CD4-positive, alpha-beta T cell treated with Interleukin-15 for 1 hour (primary cell): ENCODE measurements around the gene SENP1.

ENCODE experiments used
- DNase-seq: peaks from one replicate; pipeline ENCODE4 v3.0.0-alpha.2; 2020

The SENP1 gene

DNA sequence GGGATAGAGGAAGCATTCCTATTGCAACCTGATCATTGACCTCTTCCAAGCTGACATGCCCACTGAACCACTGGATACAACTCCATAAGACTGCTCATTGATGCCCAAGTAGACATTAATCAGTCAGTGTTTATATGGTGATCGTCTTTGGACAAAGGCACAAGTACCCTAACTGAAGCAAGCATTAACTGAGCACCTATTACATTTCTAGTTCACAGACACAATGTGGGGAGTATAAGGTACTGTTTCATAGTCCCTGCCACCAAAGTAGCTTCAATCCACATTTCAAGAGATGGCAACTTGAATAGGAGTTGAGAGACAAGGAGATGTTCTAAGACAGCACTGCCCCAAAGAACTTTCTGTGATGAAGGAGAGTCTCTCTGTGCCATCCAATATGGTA is 90.8 kb downstream of the SENP1 start:
- no peak for DNase-seq

DNA sequence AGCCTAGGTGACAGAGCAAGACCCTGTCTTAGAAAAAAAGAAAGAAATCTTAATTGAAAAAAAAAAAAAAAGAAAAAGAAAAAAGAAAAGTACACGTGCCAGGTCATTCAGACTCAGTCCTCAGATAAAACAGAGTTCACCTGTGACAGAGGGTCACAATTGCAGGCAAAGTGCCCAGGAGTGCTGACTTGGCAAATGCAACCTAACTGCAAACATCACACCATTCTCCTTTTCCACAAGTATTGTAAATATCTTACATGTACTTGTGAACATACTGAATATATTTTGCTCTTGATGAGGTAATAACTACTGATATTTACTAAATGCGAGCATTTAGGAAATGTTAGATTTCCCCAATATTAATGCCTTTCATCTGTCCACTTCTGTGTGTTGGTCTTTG is 92.6 kb downstream of the SENP1 start:
- DNase-seq, result no peak

DNA sequence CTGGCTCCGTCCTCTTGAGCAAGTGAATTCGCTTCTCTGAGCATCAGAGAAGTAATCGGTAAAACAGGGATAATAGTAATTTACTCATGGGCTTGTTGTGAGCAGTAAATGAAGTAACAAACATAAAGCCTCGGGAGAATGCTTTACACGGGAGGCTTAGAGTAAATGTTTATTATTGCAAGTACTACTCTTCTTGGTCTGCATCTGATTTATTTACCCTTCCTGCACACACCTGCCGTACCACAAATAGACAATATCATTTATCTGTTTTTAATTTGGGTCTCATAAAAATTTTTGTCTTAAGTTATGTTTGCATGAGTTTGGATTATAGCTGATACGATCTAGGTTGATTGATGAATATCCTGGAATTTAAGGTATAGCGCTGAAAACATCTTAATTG is 93.8 kb downstream of the SENP1 start:
- no peak for DNase-seq

DNA sequence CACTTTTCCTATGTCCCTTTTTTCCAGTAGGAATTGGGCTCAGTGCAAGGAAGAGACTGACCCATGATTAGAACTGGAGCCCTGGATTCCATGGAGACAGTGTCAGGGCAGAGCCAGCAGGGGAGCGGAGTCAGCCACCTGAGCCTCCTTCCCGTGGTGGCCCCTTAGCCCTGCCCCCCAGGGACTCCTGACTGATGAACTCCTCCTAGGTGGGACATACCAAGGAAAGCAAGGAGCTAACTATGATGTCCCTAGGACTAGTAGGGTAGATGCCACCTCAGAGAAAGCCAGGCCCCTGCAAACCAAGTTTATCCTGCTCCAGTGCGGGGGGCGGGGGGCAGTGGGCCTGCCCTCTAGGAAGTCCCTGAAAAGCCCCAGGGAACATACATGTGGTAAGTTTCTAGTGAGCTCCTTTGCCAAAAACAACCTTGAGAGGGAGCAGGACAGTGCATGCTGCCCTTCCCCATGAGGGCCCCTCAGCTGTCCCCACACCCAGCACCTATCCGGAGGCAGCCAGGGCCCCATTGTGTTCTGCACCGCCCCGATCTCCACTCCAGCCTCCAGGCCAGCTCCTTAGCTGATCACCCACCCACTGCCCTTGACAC is 95.4 kb downstream of the SENP1 start:
- no peak for DNase-seq

DNA sequence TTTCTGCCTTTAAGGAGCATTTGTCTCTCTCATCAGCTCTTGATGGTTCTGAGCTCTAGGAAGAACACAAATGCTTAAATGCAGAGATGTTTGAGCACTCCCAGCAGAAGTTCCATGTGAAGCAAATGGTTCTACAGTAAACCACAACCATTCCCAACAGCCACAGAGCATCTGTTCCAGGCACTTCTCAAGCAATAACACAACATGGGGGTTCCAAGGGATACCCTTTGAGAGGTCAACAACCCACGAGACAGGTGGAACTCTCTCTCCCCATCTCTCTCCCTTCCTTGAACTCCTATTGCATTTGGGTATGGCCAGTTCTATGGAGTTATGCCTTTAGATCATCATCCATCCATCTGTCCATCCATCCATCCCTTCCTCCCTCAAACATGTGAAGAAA is 96.4 kb downstream of the SENP1 start:
- no peak for DNase-seq

DNA sequence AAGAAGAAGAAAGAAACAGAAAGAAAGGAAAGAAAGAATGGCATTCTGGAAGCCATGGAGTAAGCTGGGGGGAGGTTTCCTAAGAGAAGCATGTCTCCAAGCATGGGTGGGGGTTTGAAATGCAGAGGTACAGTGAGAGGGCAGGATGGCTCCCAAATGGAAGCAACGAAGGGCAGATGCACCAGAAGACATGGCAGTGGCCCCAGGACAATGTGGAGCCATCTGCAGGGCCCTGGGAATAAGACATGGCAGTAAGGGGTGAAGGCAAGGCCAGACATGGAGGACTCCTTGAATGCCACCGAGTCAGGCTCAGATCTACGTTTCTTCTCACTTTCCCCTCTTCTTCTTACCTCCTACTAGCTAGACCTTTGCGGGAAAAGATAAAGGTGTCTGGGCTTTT is 96.9 kb downstream of the SENP1 start:
- DNase-seq, result no peak

DNA sequence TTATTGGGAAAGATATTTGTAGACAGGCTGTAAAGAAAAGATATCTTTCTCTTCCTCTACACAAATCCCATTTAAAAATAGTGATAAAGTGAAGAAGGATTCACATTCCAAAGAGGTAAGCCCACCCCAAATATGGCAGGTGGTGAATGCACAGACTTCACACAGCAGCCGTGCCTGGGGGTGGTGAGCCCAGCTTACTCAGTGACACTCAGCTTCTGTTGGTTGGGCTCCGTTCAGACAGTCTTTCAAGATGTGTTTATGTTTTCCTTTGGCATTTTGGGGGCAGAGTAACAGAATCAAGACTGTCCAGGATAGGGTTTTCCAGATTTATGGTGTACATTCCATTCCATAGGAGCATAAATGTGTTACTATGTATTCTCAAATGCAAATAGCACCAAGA is 97.5 kb downstream of the SENP1 start:
- no peak for DNase-seq

DNA sequence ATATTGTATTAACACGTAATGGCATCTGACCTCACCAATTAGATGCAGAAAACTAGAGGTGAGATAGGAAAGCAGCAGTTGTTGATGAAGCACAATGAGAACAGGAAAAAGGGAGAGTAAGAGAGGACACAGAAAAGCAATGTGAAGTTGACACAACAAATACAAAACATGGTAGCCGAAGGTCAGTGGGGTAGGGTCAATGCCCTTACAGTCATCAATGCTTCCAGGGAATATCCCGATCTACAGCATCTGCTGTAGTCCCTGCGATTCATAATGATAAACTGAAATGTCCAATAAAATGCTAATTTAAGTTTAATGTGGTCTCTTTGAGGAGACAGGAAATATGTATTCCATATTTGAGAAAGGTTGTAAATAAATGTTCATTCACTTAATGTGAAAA is 98.7 kb downstream of the SENP1 start:
- DNase-seq, result no peak

DNA sequence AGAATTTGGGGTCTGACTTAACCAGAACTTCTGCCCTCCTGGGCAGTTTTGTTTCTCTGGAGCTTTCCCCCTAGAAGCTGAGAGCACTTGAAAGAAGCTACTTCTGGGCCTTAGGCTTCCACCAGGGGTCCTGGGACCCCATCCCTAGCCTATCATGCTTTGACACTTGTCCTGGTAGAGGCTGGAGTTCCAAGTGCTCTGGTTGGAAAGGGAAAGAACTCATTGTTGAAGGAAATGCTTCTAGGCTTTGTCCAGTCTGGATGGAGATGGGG is 100.2 kb downstream of the SENP1 start:
- DNase-seq, result no peak

DNA sequence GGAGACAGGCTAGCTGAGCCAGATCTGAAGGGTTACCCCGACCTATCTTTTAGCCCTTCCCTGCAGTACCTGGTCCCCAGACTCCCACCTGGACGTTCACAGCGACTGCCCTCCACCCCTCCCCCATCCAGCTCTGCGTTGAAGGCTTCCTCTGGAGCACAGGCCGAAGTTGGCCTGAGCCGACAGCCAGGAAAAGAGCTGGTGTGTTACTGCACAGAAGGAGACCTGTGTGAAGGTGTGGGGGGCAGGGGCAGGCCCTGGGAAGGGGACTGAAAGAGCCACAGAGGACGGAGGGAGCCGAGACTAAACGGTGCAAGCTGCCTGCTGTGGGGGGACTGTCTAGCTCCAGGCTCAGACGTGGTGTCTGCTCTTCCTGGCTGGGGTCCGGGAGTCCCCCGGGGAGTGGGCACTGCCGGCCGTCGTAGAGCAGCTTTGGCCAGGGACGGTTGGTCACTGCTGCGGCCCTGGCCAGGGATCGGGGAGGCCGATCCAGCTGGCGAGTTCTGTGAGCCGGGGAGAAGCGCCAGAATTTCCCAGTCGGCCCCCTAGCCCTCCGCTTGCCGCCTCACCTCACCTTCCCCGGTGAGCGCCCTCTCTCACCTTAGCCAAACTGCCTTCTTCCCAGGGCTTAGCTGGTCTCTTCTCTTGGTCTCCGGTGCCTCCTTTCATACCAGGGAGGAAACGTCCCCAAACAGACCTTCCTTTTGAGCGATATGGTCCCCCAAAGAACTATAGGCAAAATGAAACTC is 100.7 kb downstream of the SENP1 start:
- no peak for DNase-seq

DNA sequence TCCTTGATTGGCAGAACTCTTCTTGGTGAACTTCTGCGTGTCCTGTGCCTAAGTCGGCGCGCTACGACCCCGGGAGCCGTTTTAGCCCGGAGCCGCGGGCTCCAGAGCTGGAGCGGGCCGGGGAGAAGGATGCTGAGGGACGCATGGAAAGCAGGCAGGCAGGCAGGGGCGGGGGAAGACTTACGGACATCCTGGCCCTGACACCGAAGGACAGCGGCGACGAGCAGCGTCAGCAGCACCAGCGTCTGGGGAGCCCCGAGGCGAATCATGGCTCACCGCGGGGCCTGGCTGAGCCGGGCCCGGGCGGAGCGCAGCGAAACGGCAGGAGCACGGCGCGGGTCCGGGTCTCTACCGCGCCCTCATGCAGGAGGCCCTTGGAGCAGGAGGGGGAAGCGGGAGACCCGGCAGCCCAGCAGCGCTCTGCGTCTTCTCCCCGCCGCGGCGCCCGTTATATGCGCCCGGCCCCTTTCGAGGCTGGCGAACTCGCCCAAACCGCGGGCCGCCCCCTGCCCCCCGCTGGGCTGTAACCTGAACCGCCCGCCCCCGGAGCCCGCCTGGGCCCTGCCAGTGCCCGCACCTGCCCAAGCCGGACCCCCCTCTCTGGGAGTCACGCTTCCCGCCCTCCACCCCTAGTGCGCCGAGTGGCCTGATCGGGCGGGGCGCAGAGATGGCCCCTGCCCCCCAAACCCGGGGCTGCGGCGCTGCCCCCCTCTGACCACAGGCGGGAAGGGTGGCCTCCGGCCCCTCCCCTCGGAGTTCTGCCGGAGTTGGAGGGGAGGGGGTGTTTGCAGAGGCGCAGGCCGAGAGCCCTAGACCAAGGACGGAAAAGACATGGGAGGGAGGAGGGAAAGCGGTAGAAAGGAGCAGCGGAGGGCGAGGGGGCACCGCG is 101.6 kb downstream of the SENP1 start, which contains the start of gene COL2A1:
Gene COL2A1 (minus strand): TSS at position 424 of the 889 bp plus-strand sequence. CDS start 155 bp downstream, at position 269.
- DNase-seq, result no peak

DNA sequence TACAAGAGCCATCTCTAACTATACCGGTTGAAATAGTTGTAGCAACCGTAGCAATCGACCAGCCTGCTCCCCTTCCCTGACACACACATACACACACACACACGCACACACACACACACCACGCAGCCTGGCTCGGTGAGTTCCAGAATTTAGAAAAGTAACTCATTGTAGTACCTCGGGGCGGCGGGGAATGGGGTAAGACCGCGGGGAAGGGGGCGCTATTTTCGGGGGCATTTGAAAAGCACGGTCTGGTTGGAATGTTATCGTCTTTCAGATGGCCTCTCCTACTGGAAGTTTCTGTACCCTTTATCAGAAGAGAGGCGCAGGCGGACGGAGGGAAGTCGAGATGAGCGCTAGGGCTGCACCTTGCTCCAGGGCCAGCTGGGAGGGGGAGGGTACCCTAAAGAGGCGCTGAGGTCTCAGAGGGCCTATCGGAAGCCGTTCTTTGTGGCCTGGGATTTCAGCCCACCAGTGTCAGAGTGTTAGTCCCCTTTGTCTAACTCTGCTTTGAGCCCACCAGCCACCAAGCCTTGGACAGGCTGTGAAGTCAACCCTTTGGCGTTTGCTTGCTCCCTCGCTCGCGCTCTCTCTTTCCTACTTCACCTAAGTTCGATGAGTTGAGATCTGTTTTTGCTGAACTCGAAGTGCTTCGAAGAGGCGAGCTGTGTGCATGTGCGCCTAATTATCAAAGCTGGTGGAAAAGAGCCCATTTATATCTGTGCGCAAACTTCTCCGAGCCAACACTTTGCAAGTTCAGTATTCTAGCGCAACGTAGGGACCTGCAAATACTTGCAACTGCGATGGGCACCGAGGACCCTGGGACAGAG is 102.4 kb downstream of the SENP1 start:
- no peak for DNase-seq

DNA sequence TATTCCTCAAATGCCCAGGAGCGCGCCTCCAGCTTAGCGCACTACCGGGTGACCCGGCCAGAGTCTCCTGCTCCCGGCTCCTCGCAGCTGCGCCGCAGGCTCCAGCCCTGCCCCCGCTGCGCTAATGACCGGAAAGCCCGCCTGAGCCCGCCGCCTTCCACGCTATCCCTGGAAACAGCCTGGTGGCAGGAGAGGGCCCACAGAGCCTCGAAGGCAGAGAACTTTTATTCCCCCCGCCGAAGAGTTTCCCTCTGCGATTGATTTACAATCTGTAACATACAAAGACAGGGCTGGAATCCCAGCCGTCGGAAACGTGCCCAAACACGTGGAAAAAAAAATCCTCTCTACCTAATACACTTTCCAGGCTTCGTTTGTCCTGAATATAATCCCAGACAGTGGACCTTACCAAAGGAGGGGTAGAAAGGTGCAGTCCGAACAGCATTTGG is 103.1 kb downstream of the SENP1 start:
- DNase-seq, result no peak

DNA sequence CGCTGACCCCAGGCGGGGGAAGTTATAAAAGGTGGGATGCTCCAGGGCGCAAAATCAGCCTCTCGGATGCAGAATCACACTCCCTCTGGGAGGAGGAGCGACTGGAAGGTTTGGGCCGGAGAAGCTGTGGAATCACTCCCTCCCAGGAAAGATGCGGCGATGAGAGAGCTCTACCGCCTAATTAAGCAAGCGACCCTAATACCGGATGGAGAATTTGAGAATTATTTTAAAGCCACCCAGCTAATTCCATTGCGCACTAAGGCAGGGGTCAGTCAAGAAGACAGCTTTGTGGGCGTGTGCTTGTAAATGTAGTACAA is 103.5 kb downstream of the SENP1 start:
- DNase-seq, result no peak

DNA sequence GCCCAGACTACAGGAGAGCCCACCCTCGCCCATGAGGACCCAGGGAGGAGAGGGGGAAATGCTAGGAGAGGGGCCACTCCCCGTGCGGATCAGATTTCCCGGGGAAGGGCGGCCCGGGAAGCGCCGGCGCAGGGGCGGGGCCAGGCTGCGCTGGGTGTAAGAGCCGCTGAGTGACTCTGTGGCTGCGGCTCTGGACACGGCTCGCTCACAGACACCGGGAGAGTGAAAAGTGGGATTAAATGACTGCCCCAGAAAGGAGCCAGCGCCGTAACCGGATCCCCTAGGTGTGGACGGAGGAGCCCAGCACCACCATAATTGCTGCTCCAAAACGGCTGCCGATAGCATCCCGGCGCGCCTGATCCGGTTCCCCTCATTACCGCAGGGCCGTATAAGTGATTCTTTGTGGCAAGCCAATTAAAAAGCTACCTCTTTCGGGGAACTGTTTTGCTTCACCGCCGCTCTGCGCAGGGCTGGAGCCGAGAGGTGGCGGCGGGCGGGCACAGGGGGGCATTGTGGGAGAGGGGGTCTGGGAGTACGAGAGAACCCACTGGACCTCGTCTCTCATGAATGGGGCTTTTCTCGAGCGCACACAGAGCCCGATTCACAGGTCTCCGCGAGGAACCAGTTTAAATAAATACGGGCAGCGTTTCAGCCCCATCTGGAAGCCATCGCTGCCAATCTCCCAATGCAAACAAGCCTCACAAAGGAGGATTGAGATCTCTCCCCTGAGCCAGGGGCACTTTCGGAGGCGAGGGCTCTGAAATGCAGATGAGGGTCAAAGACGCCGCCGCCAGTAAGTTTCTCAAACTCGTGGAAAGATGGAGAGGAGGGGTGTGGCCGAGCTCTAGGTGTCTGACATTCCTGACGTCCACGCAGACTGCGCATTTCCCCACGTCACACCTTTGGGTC is 104.1 kb downstream of the SENP1 start:
- DNase-seq, result no peak

DNA sequence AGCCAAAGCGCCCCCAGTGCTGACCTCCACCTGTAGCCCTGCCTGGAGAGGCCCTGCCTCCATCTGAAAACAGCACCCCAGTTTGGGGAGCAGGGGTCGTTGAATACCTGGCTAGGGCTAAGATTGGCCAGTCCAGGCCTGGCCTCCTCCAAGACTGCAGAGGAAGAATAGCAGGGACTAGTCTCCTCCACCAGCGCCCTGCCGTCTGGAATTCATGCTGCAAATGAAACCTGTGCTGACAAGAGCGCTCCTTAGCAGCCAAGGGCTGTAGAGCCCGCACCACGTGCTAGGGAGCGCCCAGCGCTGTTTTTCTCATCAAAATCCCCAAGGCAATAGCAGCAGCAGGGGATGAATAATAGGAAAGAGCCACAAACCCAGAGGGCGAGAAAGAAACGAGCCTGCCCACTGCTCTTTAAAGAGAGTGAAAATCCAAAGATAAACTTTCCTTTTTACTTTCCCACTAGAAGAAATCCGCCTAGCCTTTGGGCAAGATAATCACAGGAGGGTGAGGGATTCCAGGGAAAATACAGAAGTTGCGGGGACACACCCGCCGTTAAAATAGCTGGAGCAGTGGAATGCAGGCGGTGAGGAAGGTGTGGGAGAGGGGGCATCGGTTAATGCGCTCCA is 104.9 kb downstream of the SENP1 start:
- DNase-seq, result no peak

DNA sequence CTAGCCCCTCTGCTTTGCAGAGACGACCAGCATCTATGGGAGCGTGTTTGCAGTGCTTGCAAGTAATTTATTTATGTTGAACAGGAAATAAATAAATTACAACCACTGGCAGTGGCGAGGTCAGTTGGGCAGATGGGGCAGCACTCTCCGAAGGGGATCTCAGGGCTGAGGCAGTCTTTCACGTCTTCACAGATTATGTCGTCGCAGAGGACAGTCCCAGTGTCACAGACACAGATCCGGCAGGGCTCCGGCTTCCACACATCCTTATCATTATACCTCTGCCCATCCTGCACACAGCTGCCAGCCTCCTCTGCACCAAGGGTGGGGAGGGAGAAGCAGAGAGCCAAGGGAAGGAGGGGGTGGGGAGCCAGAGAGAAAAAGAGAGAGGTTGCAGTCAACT is 106.1 kb downstream of the SENP1 start:
- DNase-seq, result no peak

DNA sequence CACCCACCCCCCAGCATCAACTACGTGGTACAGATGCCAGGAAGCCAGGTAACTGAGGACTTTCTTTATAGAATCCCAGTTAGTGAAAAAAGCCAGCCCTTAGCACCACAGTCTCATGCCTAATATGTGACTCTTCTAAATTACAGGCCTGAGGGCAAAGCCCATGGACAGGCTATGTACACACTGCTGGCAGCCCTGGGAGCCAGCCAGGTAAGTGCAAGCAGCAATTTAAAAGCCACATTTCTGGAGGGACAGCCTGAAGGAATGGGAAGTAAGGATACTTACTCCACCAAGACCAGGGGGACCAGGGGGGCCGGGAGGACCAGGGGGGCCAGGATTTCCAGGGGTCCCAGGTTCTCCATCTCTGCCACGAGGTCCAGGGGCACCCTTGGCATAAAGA is 108.6 kb downstream of the SENP1 start:
- no peak for DNase-seq

DNA sequence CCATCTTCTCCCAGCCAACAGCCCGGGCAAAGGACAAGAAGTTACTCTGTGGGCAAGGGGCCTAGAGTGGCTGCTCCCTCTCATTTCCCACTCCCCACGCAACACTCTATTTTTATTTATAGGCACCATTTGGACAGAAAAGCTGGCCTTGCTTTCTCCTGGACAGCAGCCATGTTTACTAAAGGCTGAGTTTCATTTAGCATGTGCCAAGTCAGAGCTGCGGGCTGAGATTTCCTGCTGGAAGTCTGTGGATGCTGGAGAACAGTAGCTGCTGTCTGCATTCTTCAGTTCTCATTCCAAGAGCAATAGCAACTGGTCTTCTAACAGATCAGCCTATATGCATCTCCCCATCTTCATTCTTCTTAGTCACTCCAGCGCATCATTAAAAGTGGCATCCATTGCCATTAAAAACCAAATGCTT is 109.9 kb downstream of the SENP1 start:
- no peak for DNase-seq

DNA sequence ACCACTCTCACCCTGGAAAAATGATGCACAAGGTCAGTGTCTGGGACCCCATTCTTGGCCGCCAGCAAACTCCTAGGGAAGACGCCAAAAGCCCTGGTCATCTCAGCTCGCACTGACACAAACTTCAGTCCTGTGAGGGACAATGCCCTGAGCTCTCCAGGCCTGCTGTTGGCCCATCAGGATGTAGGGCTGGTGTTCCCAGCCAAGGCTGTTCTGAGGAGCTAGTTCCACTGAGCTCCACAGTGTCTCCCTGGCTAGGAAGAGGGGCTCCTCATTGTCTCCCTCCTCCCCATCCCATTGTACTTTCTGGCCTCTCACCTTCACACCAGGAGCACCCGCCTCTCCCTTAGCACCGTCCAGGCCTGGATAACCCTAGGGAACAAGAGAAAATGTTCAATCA is 112.4 kb downstream of the SENP1 start:
- DNase-seq, result no peak
